HEK293 (cell line): Measurements from ENCODE around the gene SUCO.

Experiments
- GLI4 ChIP-seq: fragments of 450-650 bp; formaldehyde crosslinking; IDR thresholded peaks from 2 replicates; pipeline ENCODE4 v1.5.1; 2016; ENCODE audit warnings: missing biosample characterization, missing genetic modification characterization
- HOXC10 ChIP-seq: sonication (generic); formaldehyde crosslinking; IDR thresholded peaks from 2 replicates; pipeline ENCODE4 v1.8.1; 2023; ENCODE audit warnings: mild to moderate bottlenecking, missing genetic modification reagents
- KLF9 ChIP-seq: fragments of 450-650 bp; formaldehyde crosslinking; IDR thresholded peaks from 2 replicates; pipeline ENCODE4 v1.5.1; 2016; ENCODE audit warnings: missing biosample characterization, missing genetic modification characterization, low read depth
- ZBTB21 ChIP-seq: fragments of 450-650 bp; formaldehyde crosslinking; IDR thresholded peaks from 2 replicates; pipeline ENCODE4 v1.5.1; 2017; ENCODE audit warnings: missing biosample characterization, missing genetic modification characterization
- ZFHX2 ChIP-seq: fragments of 450-650 bp; formaldehyde crosslinking; conservative IDR thresholded peaks from 2 replicates; pipeline ENCODE4 v1.5.1; 2016; ENCODE audit warnings: missing biosample characterization, missing genetic modification characterization
- ZFP41 ChIP-seq: fragments of 450-650 bp; formaldehyde crosslinking; IDR thresholded peaks from 2 replicates; pipeline ENCODE4 v1.5.1; 2016; ENCODE audit warnings: missing biosample characterization, missing genetic modification characterization, borderline replicate concordance
- ZNF24 ChIP-seq: fragments of 450-650 bp; formaldehyde crosslinking; IDR thresholded peaks from 2 replicates; pipeline ENCODE4 v1.5.1; 2016; ENCODE audit warnings: missing biosample characterization, missing genetic modification characterization
- ZNF423 ChIP-seq: fragments of 450-650 bp; formaldehyde crosslinking; IDR thresholded peaks from 2 replicates; pipeline ENCODE4 v1.5.1; 2016; ENCODE audit warnings: missing biosample characterization, missing genetic modification characterization
- ZNF433 ChIP-seq: fragments of 450-650 bp; formaldehyde crosslinking; IDR thresholded peaks from 2 replicates; pipeline ENCODE4 v1.5.1; 2016; ENCODE audit warnings: missing biosample characterization, missing genetic modification characterization, low read depth
- ZNF544 ChIP-seq: fragments of 450-650 bp; formaldehyde crosslinking; IDR thresholded peaks from 2 replicates; pipeline ENCODE4 v1.5.0; 2017; ENCODE audit warnings: missing biosample characterization, missing genetic modification characterization
- TF ChIP-seq, protein P1 (sequence below): fragments of 450-650 bp; formaldehyde crosslinking; IDR thresholded peaks from 2 replicates; pipeline ENCODE4 v1.5.1; 2016; ENCODE audit warnings: missing biosample characterization, missing genetic modification characterization
- TF ChIP-seq, protein P2 (sequence below): fragments of 450-650 bp; formaldehyde crosslinking; IDR thresholded peaks from 2 replicates; pipeline ENCODE4 v1.5.1; 2017; ENCODE audit warnings: missing biosample characterization, missing genetic modification characterization
- TF ChIP-seq, protein P3 (sequence below): fragments of 450-650 bp; formaldehyde crosslinking; IDR thresholded peaks from 2 replicates; pipeline ENCODE4 v1.5.1; 2016; ENCODE audit warnings: missing biosample characterization, missing genetic modification characterization

DNA sequence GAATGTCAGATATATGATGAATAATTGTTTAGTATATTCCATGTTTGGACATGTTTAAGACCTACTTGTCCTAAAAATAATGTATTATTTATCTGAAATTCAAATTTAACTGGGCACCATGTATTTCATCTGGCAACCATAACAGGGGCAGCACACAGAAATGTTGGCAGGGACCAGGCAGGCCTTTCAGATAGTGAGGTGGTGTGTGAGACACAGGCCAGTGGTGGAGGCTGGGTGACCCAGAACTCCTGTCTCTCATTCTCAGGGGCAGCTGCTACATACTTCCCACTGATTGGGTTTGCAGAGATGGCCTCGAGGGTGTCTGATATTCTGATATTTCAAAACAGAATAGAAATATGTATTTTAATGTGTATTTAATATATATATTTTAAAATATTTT is 124.6 kb downstream of the SUCO start:
- TF ChIP-seq HOXC10 (no peak), ZNF423 (no peak), ZFHX2 (tag by site-specific recombination) (no peak), ZBTB21 (tag by site-specific recombination) (no peak), ZNF24 (no peak), GLI4 (tag by site-specific recombination) (no peak), KLF9 (no peak), ZNF433 (tag by site-specific recombination) (no peak), ZNF544 (tag by site-specific recombination) (no peak), ZFP41 (tag by site-specific recombination) (no peak)
- TF ChIP-seq, protein P1, sequence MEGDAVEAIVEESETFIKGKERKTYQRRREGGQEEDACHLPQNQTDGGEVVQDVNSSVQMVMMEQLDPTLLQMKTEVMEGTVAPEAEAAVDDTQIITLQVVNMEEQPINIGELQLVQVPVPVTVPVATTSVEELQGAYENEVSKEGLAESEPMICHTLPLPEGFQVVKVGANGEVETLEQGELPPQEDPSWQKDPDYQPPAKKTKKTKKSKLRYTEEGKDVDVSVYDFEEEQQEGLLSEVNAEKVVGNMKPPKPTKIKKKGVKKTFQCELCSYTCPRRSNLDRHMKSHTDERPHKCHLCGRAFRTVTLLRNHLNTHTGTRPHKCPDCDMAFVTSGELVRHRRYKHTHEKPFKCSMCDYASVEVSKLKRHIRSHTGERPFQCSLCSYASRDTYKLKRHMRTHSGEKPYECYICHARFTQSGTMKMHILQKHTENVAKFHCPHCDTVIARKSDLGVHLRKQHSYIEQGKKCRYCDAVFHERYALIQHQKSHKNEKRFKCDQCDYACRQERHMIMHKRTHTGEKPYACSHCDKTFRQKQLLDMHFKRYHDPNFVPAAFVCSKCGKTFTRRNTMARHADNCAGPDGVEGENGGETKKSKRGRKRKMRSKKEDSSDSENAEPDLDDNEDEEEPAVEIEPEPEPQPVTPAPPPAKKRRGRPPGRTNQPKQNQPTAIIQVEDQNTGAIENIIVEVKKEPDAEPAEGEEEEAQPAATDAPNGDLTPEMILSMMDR (tag by site-specific recombination) = no peak
- TF ChIP-seq, protein P2, sequence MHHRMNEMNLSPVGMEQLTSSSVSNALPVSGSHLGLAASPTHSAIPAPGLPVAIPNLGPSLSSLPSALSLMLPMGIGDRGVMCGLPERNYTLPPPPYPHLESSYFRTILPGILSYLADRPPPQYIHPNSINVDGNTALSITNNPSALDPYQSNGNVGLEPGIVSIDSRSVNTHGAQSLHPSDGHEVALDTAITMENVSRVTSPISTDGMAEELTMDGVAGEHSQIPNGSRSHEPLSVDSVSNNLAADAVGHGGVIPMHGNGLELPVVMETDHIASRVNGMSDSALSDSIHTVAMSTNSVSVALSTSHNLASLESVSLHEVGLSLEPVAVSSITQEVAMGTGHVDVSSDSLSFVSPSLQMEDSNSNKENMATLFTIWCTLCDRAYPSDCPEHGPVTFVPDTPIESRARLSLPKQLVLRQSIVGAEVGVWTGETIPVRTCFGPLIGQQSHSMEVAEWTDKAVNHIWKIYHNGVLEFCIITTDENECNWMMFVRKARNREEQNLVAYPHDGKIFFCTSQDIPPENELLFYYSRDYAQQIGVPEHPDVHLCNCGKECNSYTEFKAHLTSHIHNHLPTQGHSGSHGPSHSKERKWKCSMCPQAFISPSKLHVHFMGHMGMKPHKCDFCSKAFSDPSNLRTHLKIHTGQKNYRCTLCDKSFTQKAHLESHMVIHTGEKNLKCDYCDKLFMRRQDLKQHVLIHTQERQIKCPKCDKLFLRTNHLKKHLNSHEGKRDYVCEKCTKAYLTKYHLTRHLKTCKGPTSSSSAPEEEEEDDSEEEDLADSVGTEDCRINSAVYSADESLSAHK (tag by site-specific recombination) = no peak
- TF ChIP-seq, protein P3, sequence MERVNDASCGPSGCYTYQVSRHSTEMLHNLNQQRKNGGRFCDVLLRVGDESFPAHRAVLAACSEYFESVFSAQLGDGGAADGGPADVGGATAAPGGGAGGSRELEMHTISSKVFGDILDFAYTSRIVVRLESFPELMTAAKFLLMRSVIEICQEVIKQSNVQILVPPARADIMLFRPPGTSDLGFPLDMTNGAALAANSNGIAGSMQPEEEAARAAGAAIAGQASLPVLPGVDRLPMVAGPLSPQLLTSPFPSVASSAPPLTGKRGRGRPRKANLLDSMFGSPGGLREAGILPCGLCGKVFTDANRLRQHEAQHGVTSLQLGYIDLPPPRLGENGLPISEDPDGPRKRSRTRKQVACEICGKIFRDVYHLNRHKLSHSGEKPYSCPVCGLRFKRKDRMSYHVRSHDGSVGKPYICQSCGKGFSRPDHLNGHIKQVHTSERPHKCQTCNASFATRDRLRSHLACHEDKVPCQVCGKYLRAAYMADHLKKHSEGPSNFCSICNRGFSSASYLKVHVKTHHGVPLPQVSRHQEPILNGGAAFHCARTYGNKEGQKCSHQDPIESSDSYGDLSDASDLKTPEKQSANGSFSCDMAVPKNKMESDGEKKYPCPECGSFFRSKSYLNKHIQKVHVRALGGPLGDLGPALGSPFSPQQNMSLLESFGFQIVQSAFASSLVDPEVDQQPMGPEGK (tag by site-specific recombination) = no peak
